Parathyroid adenoma (tissue), 2 donors: ENCODE data around the gene EFCC1.

ENCODE experiments used
- H2AFZ ChIP-seq: fragments of 300-600 bp; sonication (generic); one replicate; pipeline ENCODE4 v1.7.0; 2017; ENCODE audit warnings: antibody characterized with exemption, mild to moderate bottlenecking
- H3K27ac ChIP-seq: fragments of 300-600 bp; sonication (generic); one replicate; pipeline ENCODE4 v1.7.0; 2017
- H3K27me3 ChIP-seq: fragments of 300-600 bp; sonication (generic); one replicate; pipeline ENCODE4 v1.7.0; 2017; ENCODE audit warnings: low read length; ENCODE audit not compliant: control insufficient read depth, insufficient read depth
- H3K36me3 ChIP-seq: fragments of 300-600 bp; sonication (generic); one replicate; pipeline ENCODE4 v1.7.0; 2017; ENCODE audit warnings: low read length; ENCODE audit not compliant: control insufficient read depth, insufficient read depth
- H3K4me1 ChIP-seq: fragments of 300-600 bp; sonication (generic); one replicate; pipeline ENCODE4 v1.7.0; 2017; ENCODE audit warnings: control low read depth
- H3K4me2 ChIP-seq: fragments of 300-600 bp; sonication (generic); one replicate; pipeline ENCODE4 v1.7.0; 2017; ENCODE audit warnings: low read length
- H3K4me3 ChIP-seq: fragments of 300-600 bp; sonication (generic); one replicate; pipeline ENCODE4 v1.7.0; 2017; ENCODE audit warnings: low read depth, low read length
- H3K79me2 ChIP-seq: fragments of 300-600 bp; sonication (generic); one replicate; pipeline ENCODE4 v1.7.0; 2017; ENCODE audit warnings: control low read depth
- H3K9ac ChIP-seq: fragments of 300-600 bp; sonication (generic); one replicate; pipeline ENCODE4 v1.7.0; 2017; ENCODE audit warnings: mild to moderate bottlenecking
- H3K9me3 ChIP-seq: fragments of 300-600 bp; sonication (generic); one replicate; pipeline ENCODE4 v1.7.0; 2017; ENCODE audit warnings: low read length; ENCODE audit not compliant: control insufficient read depth
- CTCF ChIP-seq: fragments of 300-600 bp; sonication (generic); IDR thresholded peaks from one replicate; pipeline ENCODE4 v1.7.0; 2017; ENCODE audit warnings: antibody characterized with exemption, mild to moderate bottlenecking
- donor health status: primary hyperparathyroidism.

Gene EFCC1

DNA sequence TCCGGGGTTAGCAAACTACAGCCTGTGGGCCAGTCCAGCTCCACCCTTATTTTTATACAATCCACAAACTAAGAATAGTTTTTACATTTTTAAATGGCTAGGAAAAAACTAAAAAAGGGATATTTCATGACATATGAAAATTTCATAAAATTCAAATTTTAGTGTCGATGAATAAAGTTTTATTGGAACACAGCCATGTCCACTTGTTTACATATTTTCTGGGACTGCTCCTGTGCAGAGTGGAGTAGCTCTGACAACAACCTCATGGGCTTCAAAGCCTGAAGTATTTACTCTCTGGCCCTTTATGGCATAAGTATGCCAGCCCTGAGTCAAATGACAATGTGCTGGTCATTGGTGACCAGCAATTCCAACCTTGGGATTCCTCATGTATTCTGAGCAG is 17.2 kb downstream of the EFCC1 start:
- Histone ChIP-seq H3K4me3 (no peak overlapping the region), H3K79me2 (no peaks in the 10 kb centered on the region), H3K36me3 (no peaks in the 10 kb centered on the region), H3K4me2 (no peak overlapping the region), H3K27me3 (no peaks in the 10 kb centered on the region), H3K9me3 (no peaks in the 10 kb centered on the region), H2AFZ (no peak overlapping the region), H3K9ac (no peak overlapping the region), H3K4me1 (no peaks in the 10 kb centered on the region), H3K27ac (peak overlapping the region; percentile 61)
- no peak for TF ChIP-seq CTCF

DNA sequence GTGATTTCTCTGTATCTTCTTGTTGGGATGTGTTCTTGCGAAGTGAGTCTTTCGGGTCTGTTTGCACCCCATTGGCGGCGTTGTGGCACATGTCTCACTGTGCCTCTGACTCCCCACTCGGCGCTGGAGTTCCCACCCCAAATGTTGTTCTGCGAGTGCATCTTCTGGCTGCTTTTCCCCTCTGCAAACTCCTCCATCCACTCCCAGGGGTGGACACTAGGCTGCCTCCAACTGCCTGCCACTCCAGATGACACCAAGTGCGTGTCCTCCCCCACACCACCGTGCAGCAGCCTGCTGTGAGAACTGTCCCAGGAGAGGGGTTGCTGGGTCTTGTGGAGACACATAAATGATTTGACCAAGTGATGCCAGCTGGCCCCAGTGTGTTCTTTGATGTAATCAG is 17.6 kb downstream of the EFCC1 start:
- Histone ChIP-seq H3K36me3 (no peaks in the 10 kb centered on the region), H3K4me1 (no peaks in the 10 kb centered on the region), H3K9me3 (no peaks in the 10 kb centered on the region), H2AFZ (no peak overlapping the region), H3K4me2 (no peak overlapping the region), H3K4me3 (no peak overlapping the region), H3K9ac (no peak overlapping the region), H3K27me3 (no peaks in the 10 kb centered on the region), H3K27ac (no peak overlapping the region), H3K79me2 (no peaks in the 10 kb centered on the region)
- TF ChIP-seq CTCF, result no peak

DNA sequence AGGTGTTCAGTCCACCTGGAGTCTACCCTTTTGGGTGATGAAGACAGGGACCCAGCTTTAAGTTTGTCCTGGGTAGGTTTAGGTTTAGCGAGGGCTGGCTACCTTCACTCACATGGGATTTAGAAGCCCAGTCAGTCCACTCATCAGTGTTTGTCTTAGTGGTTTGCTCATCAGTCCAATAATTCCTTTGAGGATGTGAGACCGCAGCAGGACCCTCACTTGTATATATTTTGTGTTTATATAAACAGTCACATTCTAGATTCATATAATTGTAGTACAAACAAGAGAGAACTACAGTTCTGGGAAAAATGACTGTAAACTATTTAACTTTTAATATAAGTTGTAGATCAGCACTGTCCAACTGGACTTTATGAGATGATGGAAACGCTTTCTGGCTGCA is 18.2 kb downstream of the EFCC1 start:
- no peaks in the 10 kb centered on the region for H3K4me1 ChIP-seq

GRCh38 chr3:129020691-129021090 is 19.6 kb downstream of the EFCC1 start:
- no peak overlapping the region for H3K4me2 ChIP-seq
- no peaks in the 10 kb centered on the region for H3K9me3 ChIP-seq
- H2AFZ ChIP-seq, result no peak overlapping the region
- TF ChIP-seq CTCF, result no peak
- H3K9ac ChIP-seq, result no peak overlapping the region
- H3K4me1 ChIP-seq, result no peaks in the 10 kb centered on the region
- no peak overlapping the region for H3K27ac ChIP-seq
- no peaks in the 10 kb centered on the region for H3K36me3 ChIP-seq
- no peak overlapping the region for H3K4me3 ChIP-seq
- no peaks in the 10 kb centered on the region for H3K79me2 ChIP-seq
- no peaks in the 10 kb centered on the region for H3K27me3 ChIP-seq

More for the DNA sequence above, 18.2 kb downstream of the EFCC1 start:
- H3K9ac ChIP-seq, result no peak overlapping the region
- H3K9me3 ChIP-seq, result no peaks in the 10 kb centered on the region
- H3K27ac ChIP-seq, result no peak overlapping the region
- H2AFZ ChIP-seq, result no peak overlapping the region
- H3K4me2 ChIP-seq, result no peak overlapping the region
- no peaks in the 10 kb centered on the region for H3K79me2 ChIP-seq
- H3K27me3 ChIP-seq, result no peaks in the 10 kb centered on the region
- no peak overlapping the region for H3K4me3 ChIP-seq
- no peak for TF ChIP-seq CTCF
- H3K36me3 ChIP-seq, result no peaks in the 10 kb centered on the region

DNA sequence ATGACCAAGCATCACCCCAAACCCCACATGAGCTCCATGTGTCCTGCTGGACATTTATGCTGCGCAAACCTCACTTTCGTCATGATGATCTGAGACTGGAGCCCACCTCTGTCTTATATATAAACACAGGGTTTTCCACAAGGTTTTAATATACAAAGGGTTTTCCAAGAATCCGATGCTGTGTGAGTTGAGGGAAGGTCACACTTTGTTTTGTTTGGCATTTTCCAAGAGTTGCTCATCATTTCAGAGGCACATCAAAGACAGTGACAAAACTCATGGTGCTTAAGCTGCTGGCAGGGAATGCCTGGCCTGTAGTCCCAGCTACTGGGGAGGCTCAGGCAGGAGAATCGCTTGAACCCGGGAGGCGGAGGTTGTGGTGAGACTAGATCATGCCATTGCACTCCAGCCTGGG is 20.0 kb downstream of the EFCC1 start:
- Histone ChIP-seq H3K79me2 (no peaks in the 10 kb centered on the region), H3K9me3 (no peaks in the 10 kb centered on the region), H3K36me3 (no peaks in the 10 kb centered on the region), H3K4me1 (no peaks in the 10 kb centered on the region), H3K27me3 (no peaks in the 10 kb centered on the region), H3K4me3 (no peak overlapping the region), H3K27ac (no peak overlapping the region), H3K9ac (no peak overlapping the region), H2AFZ (no peak overlapping the region), H3K4me2 (no peak overlapping the region)
- TF ChIP-seq CTCF, result no peak
